ENCODE results near the gene FAM120B.

Gene FAM120B

DNA sequence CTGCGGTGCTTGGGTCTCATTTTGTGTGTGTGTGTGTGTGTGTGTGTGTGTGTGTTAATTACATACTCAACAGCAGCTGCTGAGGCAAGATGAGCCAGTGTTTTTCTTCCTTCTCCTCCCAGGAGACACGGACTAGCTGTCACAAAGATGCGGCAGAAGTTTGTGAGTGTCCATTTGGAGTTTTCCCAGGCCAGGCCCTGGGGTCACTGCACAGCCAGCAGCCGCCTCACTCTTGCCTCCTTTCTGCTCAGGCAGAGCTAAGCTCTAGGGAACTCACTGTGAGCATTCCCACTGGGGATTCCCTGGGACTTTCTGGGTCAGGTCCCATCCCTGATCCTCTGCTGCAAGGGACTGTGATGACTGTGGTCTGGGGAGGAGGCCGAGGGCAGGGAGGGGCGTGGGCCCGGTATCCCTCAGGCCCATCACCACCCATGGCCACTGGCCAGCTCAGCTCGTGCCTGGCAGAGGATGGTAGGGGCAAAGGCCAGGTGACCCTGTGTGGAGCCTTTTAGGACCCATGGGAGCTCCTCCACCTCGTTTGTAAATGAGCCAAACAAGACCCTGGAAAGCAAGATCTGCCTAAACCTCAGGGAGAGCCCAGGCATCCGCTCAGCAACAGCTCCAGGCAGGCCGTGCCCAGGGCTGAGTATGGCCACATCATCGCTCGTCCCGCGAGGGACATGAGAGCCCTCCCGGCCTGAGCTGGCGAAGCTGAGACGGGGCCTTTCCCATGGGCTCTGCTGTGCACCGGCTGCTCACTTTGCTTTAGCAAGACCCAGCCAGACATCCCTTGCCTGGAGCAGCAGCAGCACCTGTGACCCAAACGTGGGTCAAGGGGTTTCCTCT, 144.6 kb downstream of the FAM120B start:
- DNase-seq (ENCODE audit: low read depth), result no peak
- TF ChIP-seq, protein P1, sequence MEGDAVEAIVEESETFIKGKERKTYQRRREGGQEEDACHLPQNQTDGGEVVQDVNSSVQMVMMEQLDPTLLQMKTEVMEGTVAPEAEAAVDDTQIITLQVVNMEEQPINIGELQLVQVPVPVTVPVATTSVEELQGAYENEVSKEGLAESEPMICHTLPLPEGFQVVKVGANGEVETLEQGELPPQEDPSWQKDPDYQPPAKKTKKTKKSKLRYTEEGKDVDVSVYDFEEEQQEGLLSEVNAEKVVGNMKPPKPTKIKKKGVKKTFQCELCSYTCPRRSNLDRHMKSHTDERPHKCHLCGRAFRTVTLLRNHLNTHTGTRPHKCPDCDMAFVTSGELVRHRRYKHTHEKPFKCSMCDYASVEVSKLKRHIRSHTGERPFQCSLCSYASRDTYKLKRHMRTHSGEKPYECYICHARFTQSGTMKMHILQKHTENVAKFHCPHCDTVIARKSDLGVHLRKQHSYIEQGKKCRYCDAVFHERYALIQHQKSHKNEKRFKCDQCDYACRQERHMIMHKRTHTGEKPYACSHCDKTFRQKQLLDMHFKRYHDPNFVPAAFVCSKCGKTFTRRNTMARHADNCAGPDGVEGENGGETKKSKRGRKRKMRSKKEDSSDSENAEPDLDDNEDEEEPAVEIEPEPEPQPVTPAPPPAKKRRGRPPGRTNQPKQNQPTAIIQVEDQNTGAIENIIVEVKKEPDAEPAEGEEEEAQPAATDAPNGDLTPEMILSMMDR (IDR thresholded peaks at IDR 0.05; ENCODE audit: control insufficient read depth, insufficient read depth, low read depth, low read length, missing control alignments), result no peak
- H3K4me3 ChIP-seq (ENCODE audit: control insufficient read depth, low read depth, low read length), result no peak overlapping the region

DNA sequence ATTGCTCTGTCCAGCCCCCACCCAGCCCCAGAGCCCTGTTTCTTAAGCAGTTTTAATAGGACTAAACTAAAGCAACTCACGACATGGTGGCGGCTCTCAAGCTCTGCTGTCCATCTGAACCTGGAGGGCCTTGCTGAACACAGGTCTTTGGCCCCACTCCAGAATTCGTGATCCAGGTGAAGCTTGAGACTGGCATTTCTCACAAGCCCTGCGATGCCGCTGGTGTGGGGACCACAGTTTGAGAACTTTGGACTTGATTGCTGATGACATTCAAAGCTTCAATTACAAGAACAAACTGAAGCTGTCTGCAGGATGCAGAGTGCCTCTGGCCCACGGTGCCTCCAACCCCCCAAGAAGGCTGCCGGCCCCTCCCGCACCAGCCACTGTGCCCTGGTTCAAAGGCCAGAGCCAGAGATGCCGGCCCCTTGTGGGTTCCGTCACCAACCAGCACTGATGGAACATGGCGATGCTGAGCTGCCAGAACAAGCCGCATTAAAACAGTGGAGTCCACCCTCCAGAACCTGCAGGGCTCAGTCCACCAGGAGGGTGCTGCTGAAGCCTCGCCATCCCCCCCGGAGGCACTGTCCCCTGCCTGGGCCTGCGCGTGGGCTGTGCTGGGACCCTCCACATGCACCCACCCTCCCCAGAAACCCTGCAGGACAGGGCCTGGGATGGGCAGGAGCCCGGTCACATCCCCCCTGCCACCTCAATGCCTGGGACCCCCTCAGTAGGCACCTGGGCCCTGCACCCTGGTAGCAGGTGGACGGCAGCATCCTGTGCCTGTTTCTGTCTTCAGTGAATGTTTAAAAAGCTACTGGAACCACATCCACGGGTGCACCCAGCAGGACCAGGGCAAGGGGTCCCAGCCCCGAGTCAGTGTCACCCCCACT, 145.4 kb downstream of the FAM120B start:
- no peak overlapping the region for H3K4me3 ChIP-seq (ENCODE audit: control insufficient read depth, low read depth, low read length)
- DNase-seq (ENCODE audit: low read depth), result no peak
- TF ChIP-seq, protein P1 (IDR thresholded peaks at IDR 0.05; ENCODE audit: control insufficient read depth, insufficient read depth, low read depth, low read length, missing control alignments), result no peak

DNA sequence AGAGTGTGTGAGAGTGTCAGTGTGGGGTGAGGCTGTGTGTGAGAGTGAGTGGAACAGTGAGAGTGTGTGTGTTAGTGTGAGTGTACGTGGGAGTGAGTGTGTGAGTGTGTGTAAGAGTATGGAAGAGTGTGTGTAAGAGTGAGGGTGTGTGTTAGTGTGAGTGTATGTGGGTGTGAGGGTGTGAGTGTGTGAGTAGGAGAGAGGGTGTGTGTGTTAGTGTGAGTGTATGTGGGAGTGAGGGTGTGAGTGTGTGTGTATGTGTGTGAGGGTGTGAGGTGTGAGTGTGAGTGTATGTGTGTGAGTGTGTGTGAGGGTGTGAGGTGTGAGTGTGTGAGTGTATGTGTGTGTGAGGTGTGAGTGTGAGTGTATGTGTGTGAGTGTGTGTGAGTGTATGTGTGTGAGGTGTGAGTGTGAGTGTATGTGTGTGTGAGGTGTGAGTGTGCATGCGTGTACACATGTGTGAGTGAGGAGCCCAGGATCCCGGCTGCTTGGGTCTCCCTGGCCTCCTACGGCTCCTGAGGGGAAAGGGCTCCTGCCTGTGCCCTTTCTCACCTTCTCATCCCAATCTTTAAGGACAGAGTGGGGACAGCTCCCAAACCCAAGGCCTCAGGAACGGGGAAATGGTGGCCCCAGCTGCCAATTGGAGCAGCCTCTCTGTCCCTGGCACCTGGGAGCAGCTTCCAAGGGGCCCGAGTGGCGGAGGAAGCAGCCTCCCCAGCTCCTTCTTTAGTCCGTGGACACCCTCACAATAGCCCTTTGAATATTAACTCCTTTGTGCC, 146.4 kb downstream of the FAM120B start:
- H3K4me3 ChIP-seq (ENCODE audit: control insufficient read depth, low read depth, low read length), result no peak overlapping the region
- no peak for DNase-seq (ENCODE audit: low read depth)
- TF ChIP-seq, protein P1 (IDR thresholded peaks at IDR 0.05; ENCODE audit: control insufficient read depth, insufficient read depth, low read depth, low read length, missing control alignments), result no peak

DNA sequence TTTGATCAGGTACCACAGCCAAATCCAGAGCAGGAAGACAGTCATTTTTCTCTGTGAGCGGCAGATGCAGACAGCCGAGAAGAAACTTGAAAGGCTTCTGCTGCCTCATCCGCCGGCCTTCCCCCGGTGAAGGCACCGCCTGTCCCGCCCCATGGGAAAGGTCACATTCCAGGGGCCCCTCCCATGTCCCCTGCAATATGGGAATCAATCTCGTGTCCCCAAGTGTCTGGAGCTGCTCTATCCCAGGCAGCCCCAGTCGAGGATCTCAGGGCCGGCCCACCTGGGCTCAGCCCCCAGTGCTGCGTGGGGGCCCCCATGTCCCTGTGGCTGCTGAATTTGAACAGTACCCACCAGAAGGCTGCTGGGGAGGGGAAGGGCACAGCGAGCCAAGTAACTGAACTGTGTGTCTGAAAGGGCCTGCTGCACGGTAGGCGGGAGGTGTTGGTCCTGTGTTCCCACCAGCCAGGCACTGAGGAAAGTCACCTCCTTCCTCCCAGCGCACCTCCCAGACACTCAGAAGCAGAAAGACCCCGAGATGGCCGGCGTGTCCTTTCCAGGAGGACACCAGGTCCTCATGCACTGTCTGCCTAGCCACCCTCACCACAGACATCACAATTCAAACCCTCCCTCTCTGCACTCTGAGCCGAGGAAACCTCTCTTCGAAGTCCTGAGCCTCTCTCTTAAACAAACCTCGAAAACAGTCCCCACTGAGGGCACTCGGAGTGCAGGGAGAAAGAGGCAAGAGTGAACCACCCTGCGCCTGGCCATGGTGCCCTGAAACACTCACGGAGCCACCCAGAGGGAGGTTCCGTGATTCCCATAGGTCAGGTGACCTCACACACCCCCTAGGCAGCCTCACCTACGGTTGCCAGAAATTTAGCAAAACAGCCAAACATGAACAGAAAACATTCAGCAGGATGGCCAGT, 147.3 kb downstream of the FAM120B start:
- no peak for DNase-seq (ENCODE audit: low read depth)
- no peak overlapping the region for H3K4me3 ChIP-seq (ENCODE audit: control insufficient read depth, low read depth, low read length)
- TF ChIP-seq, protein P1 (IDR thresholded peaks at IDR 0.05; ENCODE audit: control insufficient read depth, insufficient read depth, low read depth, low read length, missing control alignments), result no peak

DNA sequence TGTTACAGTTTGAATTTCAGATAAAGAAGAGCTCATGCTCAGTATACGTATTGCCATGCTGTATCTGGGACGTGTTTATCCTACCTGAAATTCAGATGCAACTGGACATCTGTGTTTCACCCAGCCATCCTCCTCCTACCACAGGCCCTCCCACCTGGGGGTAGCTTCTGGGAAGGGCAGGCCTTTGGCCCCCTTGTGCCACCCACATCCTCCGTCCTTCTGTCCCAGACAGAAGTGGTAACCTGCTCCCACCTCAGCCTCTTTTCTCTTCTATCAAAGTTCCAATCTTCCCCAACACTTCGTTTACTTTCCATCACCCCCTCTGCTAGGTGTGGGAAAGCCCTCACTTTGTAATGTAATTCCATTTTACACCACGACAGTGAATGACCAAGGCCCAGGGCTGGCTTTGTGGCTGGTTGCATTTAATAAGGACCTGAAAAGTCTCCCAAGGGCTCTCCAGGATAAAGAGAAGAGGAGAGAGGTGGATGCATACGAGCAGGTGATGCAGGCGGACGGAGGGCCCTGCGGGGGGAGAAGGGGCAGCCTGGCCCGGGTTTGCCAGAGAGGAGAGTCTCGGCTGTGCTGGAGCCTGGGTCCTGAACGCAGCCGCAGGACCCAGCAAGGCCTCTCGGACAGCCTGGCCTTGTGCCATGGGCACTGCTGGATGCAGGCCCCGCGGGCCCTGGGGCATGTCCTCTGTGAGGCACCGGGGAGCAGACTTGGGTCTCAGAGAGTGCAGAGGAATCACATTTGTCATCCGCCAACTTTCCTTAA, 148.1 kb downstream of the FAM120B start:
- no peak for DNase-seq (ENCODE audit: low read depth)
- no peak overlapping the region for H3K4me3 ChIP-seq (ENCODE audit: control insufficient read depth, low read depth, low read length)
- TF ChIP-seq, protein P1 (IDR thresholded peaks at IDR 0.05; ENCODE audit: control insufficient read depth, insufficient read depth, low read depth, low read length, missing control alignments), result no peak
